ENCODE measurements around the gene ZNF804A. TPM values are rescaled to one million over a fixed set of nuclear protein-coding genes. Genes with fewer than 3 reads are reported as not detected.

Gene ZNF804A
- total RNA-seq, 4 donors from 2014 or later, result 0.42 to 0.44 TPM; not detected in 2

DNA sequence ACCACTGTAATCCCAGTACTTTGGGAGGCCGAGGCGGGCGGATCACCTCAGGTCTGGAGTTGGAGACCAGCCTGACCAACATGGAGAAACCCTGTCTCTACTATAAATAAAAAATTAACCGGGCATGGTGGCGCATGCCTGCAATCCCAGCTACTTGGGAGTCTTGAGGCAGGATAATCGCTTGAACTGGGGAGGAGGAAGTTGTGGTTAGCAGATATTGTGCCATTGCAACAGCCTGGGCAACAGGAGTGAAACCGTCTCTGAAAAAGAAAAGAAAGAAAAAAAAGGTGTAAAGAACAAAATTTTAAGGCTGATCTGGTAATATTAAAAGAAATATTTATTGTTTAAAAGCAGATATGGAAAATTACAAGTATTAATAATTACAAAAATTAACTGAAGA lies 29.7 kb downstream of the ZNF804A start:
- no peak for TF ChIP-seq CTCF (IDR thresholded peaks at IDR 0.05)
- no peak for TF ChIP-seq POLR2A (IDR thresholded peaks at IDR 0.05)
- TF ChIP-seq EP300 (IDR thresholded peaks at IDR 0.05), result no peak
- 90 to 93% methylated on average over 7 of the region's 7 CpGs for WGBS, 2 donors
- Histone ChIP-seq H3K36me3 (no peaks in the 10 kb centered on the region), H3K9me3 (no peaks in the 10 kb centered on the region), H3K4me3 (no peak overlapping the region), H3K4me1 (no peaks in the 10 kb centered on the region), H3K27me3 (no peaks in the 10 kb centered on the region), H3K27ac (no peak overlapping the region)
- no peak for DNase-seq (ENCODE audit: low spot score in 2 of 2)

GRCh38 chr2:184633726-184634125 lies 35.4 kb downstream of the ZNF804A start:
- H3K4me3 ChIP-seq, result no peak overlapping the region
- TF ChIP-seq POLR2A (IDR thresholded peaks at IDR 0.05), result no peak
- no peak for TF ChIP-seq CTCF (IDR thresholded peaks at IDR 0.05)
- no peak for TF ChIP-seq EP300 (IDR thresholded peaks at IDR 0.05)
- DNase-seq (ENCODE audit: low spot score in 2 of 2), result no peak
- H3K27ac ChIP-seq, result no peak overlapping the region
- no peaks in the 10 kb centered on the region for H3K27me3 ChIP-seq
- no peaks in the 10 kb centered on the region for H3K9me3 ChIP-seq
- H3K4me1 ChIP-seq, result no peaks in the 10 kb centered on the region
- no peaks in the 10 kb centered on the region for H3K36me3 ChIP-seq

DNA sequence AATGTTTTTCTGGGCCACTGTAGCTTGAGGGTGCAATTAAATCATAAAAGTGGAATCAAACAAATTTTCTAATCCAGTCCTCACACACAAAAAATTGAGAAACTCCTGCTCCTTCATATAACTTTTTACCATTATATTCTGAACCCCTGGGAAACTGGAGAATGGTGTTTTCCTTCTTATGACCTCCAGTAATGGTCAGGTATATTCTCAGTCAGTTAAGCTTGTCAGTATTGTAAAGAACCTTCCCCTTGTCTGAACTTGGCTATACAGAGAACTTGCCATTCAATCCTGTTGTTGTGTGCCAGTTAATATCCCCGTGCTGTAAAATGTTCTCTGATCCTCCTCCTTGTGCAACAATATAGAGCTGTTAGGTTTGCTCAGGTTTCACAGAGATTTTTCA lies 39.5 kb downstream of the ZNF804A start:
- Histone ChIP-seq H3K4me3 (no peak overlapping the region), H3K36me3 (no peaks in the 10 kb centered on the region), H3K4me1 (no peaks in the 10 kb centered on the region), H3K9me3 (no peaks in the 10 kb centered on the region), H3K27ac (no peak overlapping the region), H3K27me3 (no peaks in the 10 kb centered on the region)
- DNase-seq (ENCODE audit: low spot score in 2 of 2), result no peak
- no peak for TF ChIP-seq CTCF (IDR thresholded peaks at IDR 0.05)
- TF ChIP-seq POLR2A (IDR thresholded peaks at IDR 0.05), result no peak
- no peak for TF ChIP-seq EP300 (IDR thresholded peaks at IDR 0.05)
- WGBS, 2 donors, result 33 to 42% methylated on average over 1 of the region's 1 CpG

DNA sequence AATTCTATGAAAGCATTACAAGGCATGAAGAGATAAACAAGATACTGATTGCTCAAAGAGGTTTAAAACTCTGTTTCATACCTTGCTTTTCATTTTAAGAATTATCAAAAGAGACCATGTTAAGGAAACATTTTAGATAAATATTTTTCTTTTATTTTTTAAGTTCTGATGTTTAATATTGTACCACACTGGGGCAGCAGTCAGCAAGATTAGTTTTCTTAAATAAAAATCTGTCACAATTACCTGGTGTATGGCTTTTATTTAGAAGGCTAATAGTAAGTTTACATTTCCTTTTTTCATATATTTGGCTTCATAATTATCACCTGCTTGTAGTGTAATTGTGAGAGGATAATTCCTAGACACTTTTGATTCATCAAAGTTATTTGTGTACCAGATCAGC lies 46.4 kb downstream of the ZNF804A start:
- DNase-seq (ENCODE audit: low spot score in 2 of 2), result no peak
- H3K36me3 ChIP-seq, result no peaks in the 10 kb centered on the region
- peaks cover 0 to 5% (median 0%) of the 10 kb centered on the region in 4 donors for H3K9me3 ChIP-seq
- H3K27me3 ChIP-seq, result no peaks in the 10 kb centered on the region
- no peaks in the 10 kb centered on the region for H3K4me1 ChIP-seq
- H3K4me3 ChIP-seq, result no peak overlapping the region
- no peak for TF ChIP-seq POLR2A (IDR thresholded peaks at IDR 0.05)
- TF ChIP-seq EP300 (IDR thresholded peaks at IDR 0.05), result no peak
- TF ChIP-seq CTCF (IDR thresholded peaks at IDR 0.05), result no peak
- no peak overlapping the region for H3K27ac ChIP-seq

GRCh38 chr2:184646177-184646576 lies 47.8 kb downstream of the ZNF804A start:
- no peaks in the 10 kb centered on the region for H3K27me3 ChIP-seq
- no peaks in the 10 kb centered on the region for H3K36me3 ChIP-seq
- no peak overlapping the region for H3K27ac ChIP-seq
- no peak overlapping the region for H3K4me3 ChIP-seq
- 79 to 85% methylated on average over 2 of the region's 2 CpGs for WGBS, 2 donors
- peaks cover 0 to 5% (median 0%) of the 10 kb centered on the region in 4 donors for H3K9me3 ChIP-seq
- TF ChIP-seq POLR2A (IDR thresholded peaks at IDR 0.05) (no peak), CTCF (IDR thresholded peaks at IDR 0.05) (no peak), EP300 (IDR thresholded peaks at IDR 0.05) (no peak)
- no peaks in the 10 kb centered on the region for H3K4me1 ChIP-seq
- DNase-seq (ENCODE audit: low spot score in 2 of 2), result no peak
